GM18519 (cell line): ENCODE measurements around the gene TUBGCP3.
"Not testable (repeated sequence)": the region's sequence is repeated elsewhere in the genome, so short reads cannot be mapped to it uniquely, and the experiment has no call there.

Source experiments
- ATAC-seq: cut with Tn5 transposase; IDR thresholded peaks from one replicate; pipeline ENCODE4 v1.9.1; 2021; ENCODE audit warnings: mild to moderate bottlenecking, moderate library complexity; ENCODE audit not compliant: unreplicated experiment, low FRiP score

TUBGCP3 gene

GRCh38 chr13:112531263-112531794 is 56.6 kb downstream of the TUBGCP3 start:
- no peak for ATAC-seq

DNA sequence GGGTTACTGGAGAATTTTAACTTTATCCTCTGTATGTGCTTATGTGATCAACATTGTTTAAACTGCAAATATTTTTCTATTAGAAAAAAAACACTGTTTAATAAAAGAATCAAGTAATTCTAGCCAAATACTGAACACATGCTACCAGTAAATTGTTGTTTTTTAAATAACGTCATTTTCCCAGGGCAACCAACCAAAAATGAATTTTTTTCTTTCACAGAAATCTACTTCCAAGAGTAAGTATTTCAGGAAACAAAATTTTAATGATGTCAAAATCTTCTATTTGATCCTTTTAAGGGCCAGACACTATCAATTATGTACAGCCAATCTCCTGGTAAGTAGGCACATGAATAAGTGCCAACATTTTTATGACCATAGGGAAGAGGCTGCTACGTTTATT is 57.1 kb downstream of the TUBGCP3 start:
- no peak for ATAC-seq

DNA sequence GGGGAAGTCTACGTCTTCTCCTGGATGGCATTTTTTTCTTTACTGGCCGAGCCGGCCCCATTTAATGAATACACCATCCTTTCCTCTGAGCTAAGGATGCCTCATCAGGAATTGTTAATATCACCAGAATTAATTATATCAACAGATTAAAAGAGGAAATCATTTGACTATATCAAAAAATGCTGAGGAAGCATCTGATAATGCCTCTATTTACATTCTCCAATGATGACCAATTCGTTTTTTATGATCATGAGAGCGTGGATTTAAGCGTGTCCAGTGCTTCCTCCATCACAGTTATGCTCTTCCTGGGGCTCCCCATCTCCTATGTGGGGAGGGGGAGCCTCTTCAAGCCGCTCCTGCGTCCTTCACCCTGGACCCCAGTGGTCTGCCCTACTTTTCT is 58.7 kb downstream of the TUBGCP3 start:
- no peak for ATAC-seq

DNA sequence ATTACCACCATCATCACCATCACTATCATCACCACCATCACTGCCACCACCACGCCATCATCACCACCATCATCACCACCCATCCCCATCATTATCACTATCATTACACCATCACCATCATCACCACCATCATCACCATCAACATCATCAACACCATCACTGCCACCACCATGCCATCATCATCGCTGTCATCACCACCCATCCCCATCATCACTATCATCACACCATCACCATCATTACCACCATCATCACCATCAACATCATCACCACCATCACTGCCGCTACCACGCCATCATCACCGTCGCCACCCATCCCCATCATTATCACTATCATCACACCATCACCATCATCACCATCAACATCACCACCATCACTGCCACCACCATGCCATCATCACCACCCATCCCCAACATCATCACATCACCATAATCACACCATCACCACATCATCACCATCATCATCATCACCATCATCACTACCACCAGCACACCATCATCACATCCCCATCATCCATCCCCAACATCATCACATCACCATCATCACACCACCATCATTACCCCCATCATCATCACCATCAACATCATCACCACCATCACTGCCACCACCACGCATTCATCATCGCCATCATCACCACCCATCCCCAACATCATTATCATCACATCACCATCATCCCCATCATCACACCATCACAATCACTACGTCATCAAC is 61.7 kb downstream of the TUBGCP3 start:
- ATAC-seq = no peak

- ATAC-seq = no peak
Measured at GRCh38 chr13:112525356-112525945, 62.5 kb downstream of the TUBGCP3 start.

GRCh38 chr13:112522578-112522977 is 65.4 kb downstream of the TUBGCP3 start:
- no peak for ATAC-seq

DNA sequence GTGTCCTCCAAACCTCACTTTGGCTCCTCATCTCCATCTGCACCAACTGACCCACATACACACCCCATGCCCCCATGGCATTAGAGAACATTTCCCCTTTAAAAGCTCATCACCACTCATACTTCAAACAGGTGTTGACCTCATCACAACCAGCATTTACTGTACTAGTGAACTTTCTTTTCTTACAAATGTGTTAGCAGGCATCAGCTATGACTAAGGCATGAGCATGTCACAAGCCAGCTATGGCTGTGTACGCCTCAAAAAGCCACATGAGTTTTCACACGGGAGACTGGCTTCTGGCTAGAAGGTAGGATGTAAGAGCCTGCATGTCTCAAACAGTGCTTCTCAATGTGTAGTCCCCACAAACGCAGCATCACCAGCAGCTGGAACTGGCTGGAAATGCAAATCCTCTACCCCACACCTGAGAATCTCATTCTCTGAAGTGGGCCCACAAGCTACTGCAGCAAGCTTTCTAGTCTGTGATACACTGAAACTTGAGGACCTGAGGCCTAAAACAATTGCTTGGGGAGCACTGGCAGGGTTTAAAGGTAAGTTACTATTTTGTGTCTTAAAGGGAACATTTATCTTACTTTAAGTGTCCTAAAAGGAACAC is 66.8 kb downstream of the TUBGCP3 start:
- no peak for ATAC-seq

DNA sequence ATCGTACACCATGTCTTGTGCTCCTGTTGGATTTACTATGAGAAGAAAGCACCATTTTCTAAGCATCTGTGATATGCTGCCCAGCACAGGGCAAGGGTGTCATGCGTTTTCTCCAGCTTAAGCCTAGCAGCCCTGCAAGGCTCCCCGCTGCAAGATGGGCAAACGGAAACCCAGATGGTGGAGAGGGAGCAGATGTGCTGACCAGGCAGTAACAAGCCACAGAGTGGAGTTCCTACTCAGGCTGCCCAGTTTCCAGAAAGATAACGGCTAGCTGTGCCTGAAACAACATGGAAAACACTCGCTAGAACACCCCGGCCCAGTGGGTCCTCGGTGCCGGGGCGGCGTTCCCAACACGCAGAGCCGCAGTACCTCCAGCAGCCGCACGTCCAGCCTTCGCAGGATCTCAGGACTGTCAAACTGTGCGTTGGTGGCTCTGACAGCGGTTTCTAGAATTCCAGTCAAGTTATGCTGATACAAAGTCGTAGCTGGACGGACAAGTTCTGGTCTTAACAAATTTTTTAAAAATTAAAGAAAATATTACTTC is 68.4 kb downstream of the TUBGCP3 start:
- no peak for ATAC-seq

DNA sequence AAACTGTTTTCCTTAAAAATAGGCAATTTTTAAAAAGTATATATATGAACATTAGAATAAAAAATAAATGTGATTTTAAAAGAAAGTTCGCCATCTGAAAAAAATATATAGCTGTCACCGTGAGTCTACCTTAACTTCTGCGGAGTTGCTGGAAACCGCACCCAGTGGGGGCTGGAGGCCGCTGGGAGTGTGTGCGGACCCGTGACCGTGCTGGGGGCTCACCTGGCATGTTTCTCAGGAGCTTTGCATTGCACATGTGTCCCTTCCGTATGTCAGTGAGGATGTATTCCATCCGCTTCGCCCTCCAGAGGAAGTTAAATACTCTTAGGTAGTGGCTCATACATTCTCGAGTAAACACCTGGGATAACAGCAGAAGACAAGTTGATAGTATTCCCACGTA is 71.7 kb downstream of the TUBGCP3 start:
- no peak for ATAC-seq

DNA sequence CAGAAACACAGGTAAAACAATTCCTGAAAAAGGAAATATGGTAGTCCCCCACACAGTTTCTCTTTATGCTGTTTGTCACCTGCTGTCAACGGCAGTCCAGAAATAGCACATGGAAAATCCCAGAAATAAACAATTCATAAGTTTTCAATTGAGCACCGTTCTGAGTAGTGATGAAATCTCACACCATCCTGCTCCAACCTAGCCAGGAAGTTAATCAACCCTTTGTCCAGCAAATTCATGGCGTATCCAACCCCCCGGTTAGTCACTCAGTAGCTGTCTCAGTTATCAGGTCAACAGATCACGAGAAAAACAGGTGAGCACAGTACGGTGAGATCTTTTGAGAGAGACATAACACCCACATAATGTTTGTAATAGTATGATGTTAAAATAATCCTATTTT is 74.2 kb downstream of the TUBGCP3 start:
- ATAC-seq = no peak

- ATAC-seq = no peak
Measured at GRCh38 chr13:112510987-112511685, 76.8 kb downstream of the TUBGCP3 start.

DNA sequence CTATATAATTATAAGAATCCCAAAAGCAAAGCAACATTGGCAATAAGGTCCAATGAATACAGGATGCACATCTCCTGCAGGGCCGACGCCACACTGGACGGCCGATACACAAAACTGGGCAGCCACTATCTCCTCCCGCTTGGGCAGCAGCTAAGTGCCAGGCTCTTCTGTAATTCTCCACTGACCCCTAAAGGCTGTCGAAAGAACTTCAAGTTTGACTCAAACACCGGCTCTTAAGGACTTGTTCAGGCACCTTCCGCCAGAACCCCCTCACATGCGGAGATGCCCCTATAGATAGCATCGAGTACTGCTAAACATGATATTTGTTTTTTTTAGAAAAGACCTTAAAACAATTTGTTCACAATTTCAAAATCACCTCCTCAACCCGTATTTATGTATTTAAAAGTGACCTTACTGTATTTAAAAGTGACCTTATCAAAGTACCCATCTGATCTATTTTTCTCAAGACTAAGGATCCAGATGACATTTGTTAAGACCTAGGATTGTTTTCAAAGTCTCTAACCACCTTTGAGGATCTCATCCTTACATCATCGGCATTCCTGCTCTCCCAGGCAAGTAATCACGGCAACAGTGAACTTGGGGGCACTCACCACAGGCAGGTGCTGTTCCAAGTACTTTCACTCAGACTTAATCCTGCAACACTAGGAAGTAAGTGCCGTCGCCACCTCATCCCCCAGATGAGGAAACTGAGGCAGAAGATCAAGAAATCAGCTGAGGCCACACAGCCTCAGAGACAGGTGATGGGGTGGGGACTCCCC is 77.8 kb downstream of the TUBGCP3 start:
- ATAC-seq = no peak

DNA sequence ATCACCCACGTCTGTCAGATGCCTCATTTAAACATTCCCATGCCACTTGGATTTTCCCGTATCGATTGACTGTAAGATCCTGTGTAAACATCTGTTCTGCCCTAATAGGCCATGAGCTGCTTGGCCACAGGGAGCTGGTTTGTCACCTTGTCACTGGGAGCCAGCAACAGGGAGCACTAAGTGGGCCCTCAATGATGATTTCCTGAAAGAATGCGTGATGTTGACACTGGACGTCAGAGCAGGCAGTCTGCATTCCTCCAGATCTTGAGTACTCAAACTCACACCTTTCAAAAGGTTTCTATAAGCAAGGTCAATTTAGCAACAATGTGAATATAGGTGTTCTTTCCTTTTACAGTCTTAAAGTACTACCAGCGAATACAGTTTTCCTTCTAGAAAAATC is 78.8 kb downstream of the TUBGCP3 start:
- no peak for ATAC-seq

- no peak for ATAC-seq
Measured at GRCh38 chr13:112506046-112506445, 81.9 kb downstream of the TUBGCP3 start.

DNA sequence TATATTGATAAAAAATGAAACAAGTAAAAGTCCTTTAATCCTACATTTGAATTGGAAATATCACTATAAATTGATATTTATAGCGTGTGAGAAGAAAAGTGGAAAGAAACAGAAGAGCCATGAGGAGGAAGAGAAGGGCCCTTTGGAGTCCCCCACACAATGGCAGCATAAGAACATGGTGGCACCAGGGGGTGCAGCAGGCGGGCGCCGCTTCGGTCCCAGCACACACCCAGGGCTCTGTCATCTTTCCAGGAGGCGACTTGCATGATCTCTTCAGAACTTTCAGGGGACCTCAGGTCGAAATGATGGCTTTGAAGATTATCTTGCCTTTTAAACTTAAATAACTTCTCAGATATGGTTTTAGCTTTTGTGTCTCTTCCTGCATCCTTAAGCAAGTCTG is 91.8 kb downstream of the TUBGCP3 start:
- ATAC-seq = no peak

DNA sequence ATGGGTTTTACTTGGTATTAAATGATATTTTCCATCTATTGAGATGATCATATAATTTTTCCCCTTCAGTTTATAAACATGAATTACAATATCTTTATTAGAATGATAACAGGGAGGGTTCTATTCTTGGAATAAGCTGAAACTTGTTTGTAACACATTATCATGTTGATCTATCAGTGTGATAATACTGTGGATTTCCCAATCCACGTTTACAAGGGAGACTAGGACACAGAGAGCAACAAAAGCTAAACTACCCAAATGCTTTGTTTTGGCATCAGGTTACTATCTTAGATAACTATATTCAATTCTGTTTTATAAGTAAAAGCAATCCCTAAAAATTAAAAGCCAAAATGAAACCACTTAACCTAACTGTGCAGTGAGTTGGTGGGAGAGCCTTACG is 92.5 kb downstream of the TUBGCP3 start:
- no peak for ATAC-seq

GRCh38 chr13:112489199-112489598 is 98.8 kb downstream of the TUBGCP3 start:
- no peak for ATAC-seq

GRCh38 chr13:112488343-112489050 is 99.5 kb downstream of the TUBGCP3 start:
- not testable (repeated sequence) for ATAC-seq

DNA sequence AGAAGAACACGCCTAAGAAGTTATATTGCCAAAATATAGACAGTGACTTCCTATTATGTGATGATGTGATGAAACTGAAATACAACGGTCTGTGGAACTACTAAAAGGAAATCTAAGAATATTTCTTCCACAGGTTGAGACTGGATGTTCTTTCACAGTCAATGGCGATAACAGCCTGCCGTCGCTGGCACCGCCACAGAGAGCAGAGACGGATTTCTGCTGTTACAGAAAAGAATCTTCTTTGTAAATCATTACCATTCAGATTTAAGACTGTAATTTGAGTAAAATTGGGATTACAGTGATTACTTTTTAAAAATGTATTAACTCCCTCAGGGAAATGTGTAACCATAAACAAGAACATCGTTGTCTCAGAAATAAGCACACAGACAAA is 100.8 kb downstream of the TUBGCP3 start:
- no peak for ATAC-seq
